CD4-positive, alpha-beta T cell treated with Interleukin-6 for 4 hours (primary cell): ENCODE results near the gene ATM.
A peak's percentile ranks its signal among the peaks of the same experiment; 100 is the strongest.

Experiments used
- DNase-seq: peaks from one replicate; pipeline ENCODE4 v3.0.0-alpha.2; 2020; ENCODE audit warnings: mixed read lengths

ATM gene

DNA sequence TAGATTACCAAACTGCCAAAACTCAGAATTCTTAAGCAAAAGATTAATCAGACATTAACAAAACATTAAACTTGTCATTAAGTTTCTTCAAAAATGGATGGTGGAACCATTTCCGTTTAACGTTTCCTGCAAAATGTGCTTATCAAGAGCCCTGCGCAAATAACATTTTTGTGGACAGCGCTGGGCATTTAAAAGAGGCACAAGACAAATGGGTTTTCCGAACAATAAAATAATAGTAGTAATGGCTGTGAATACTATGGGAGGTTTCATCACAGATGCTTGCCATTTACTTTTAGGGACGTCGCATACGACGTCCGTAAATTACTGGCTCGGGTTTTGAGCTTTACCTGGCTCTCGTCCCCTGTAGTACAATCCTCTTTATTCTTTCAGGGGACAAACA is 1.5 kb upstream of the ATM start:
- no peak for DNase-seq

- peak; percentile 35 for DNase-seq
Measured at GRCh38 chr11:108221911-108222573, 825 bp upstream of the ATM start.

DNA sequence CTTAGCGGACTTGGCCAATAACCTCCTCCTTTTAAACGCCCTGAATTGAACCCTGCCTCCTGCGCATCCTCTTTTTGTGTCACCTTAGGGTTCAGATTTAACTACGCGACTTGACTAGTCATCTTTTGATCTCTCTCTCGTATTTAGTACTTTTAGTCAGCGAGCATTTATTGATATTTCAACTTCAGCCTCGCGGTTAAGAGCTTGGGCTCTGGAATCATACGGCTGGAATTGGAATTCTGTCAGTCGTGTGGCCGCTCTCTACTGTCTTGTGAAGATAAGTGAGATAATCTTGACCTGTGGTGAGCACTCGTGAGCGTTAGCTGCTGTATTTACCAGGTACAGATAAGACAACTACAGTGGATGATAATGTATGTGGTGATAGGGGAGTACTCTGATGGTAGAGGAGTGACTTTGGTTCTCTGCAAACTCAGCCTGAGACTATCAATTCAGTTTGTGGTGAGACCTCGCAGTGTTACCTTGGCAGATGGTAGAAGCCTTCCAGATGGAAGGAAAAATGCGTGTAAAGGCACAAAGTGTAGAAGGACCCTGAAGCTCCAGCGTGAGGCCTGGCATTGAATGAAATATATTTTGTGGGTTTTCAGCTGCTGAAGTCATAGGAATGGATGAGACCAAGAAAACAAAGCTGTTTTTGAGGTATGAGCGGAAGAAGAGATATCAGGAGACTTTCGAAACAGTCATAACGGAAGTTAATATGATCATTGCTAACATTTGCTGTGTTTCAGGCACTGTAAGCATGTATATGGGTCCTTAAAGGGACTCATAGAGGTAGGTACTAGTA is 682 bp downstream of the ATM start:
- DNase-seq, result peak; percentile 51

DNA sequence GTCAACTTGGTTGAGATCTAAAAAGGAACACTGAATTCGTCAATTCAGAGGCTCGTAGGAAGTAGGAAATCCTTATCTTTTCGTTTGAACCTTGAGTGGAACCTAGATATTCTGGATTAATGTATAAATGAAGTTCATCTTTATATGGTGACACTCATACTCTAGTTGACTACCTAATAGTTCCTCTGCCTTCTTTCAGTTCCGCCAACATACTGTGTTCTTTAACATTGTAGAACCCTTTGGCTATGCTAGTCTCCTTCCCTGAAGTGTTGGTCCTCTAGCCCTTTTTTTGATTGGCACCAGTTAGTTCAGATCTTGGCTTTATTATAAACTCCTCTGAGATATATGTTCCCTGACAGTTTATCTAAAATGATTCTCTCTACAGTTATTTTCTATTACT is 1.5 kb downstream of the ATM start:
- no peak for DNase-seq

- DNase-seq, result peak; percentile 62
Measured at GRCh38 chr11:108224911-108225786, 2.3 kb downstream of the ATM start.

DNA sequence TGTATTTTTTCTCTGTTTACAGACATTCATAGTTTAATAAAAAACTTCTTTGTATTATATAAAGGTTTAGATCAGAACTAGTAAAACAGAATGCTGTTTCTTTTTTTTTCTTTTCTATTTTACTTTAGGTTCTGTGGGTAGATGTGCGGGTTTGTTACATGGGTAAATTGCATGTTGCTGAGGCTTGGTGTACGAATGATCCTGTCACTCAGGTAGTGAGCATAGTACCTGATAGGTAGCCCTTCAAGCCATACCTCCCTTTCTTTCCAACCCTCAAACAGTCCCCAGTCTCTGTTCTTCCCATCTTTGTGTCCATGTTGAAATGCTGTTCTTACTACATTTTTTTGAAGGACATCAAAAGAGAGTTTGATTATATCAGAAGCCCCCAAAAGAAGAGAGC is 3.2 kb downstream of the ATM start:
- DNase-seq, result peak; percentile 20

GRCh38 chr11:108228251-108228650 is 5.4 kb downstream of the ATM start:
- no peak for DNase-seq

DNA sequence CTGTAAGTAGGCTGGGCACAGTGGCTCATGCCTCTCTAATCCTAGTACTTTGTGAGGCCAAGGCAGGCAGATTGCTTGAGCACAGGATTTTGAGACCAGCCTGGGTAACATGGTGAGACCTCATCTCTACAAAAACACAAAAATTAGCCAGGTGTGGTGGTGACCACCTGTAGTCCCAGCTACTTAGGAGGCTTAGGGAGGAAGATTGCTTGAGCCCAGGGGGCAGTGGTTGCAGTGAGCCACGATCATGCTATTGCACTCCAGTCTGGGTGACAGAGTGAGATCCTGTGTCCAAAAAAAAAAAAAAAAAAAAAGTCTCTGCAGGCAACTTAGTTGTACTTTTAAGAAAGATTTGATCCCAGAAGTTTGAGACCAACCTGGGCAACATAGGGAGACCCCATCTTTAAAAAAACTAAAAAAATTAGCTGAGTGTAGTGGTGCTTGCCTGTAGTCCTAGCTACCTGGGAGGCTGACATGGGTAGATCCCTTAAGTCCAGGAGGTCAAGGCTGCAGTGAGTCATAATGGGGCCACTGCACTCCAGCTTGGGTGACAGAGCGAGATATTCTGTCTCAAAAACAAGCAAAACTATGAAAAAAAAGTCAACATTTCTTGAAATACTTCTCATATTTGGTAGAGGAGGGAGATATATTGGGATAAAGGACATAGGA is 10.5 kb downstream of the ATM start:
- DNase-seq, result no peak

GRCh38 chr11:108235192-108235591 is 12.3 kb downstream of the ATM start:
- no peak for DNase-seq

DNA sequence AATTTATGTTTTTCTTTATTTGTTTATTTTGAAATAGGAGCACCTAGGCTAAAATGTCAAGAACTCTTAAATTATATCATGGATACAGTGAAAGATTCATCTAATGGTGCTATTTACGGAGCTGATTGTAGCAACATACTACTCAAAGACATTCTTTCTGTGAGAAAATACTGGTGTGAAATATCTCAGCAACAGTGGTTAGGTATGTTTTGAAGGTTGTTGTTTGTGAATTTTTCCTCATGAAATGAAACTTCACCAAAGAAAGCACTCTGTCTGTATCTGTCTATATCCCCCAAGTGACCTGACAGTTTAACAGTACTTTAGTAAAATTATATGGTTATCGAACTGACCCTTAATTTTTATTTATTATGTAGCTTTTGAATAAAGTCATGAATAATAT is 12.8 kb downstream of the ATM start:
- DNase-seq, result no peak

GRCh38 chr11:108237058-108237481 is 14.2 kb downstream of the ATM start:
- no peak for DNase-seq

DNA sequence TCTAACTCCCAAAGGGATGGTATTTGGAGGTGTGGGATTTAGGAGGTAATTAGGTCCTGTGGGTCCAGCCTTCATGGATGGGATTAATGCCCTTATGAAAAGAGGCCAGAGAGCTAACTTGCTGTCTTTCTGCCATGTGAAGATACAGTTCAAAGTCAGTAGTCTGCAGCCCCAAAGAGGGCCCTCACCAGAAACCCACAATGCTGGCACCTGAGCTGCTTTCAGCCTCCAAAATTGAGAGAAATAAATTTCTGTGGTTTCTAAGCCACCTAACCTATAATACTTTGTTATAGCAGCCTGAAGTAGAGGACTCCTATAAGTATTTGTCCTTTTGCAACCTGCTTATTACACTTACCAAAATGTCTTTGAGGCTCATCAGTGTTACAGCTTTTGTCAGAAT is 16.2 kb downstream of the ATM start:
- DNase-seq, result peak; percentile 57

GRCh38 chr11:108241330-108242037 is 18.6 kb downstream of the ATM start:
- peak; percentile 42 for DNase-seq

DNA sequence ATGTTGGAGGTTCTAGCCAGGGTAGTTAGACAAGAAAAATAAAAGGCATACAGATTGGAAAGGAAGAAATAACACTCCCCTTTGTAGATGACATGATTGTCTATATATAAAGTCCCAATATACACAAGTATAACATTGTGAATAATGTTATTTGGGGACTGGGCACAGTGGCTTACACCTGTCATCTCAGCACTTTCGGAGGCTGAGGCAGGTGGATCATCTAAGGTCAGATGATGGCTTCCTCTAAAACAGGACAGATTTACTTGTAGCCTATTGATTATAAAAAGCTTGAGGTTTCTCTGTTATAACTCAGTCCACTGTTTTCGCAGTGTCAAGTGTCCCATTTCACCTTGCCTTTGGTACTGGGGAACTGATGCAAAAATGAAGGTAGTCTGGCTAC is 19.6 kb downstream of the ATM start:
- DNase-seq, result no peak

DNA sequence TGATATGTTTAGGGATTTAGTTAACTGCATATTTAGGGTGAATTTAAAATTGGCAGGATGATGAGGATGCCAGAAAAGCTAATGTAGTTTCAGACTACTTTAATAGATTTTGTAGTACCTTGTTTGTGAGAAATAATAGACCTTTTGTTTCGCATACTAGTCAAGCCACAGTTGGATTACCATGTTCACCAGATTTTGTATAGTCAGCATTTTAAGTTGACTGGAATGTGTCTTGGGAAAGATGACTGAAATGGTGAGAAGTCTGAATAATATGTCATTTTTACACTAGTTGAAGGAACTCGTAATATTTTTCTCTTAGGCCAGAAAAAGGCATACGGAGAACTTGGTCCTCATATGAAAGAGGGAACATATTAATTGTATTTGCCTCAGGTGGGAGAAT is 23.4 kb downstream of the ATM start:
- DNase-seq, result no peak

GRCh38 chr11:108246885-108247284 is 24.0 kb downstream of the ATM start:
- DNase-seq, result no peak

- no peak for DNase-seq
Measured at GRCh38 chr11:108253176-108253575, 30.3 kb downstream of the ATM start.

DNA sequence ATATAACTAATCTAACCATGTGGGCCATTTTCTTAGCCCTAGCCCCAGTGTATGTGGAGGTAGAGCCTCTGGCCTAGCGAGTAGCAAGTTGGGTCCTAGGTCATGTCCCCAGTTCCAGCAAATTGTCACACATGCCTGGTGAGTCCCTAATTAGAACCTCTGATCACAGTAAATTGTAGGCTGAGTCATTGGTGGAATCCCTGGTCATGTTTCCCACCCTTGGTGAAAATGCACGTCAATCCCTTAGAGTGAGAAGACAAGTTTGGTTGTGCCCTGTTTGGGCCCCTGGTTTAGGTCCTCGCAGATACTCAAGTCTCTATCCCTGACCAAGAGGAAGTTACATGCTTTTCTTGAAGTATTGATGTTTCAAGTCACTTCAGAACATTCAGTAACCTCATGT is 46.7 kb downstream of the ATM start:
- DNase-seq, result no peak

GRCh38 chr11:108276985-108277616 is 54.2 kb downstream of the ATM start:
- peak; percentile 7 for DNase-seq

GRCh38 chr11:108278546-108278945 is 55.7 kb downstream of the ATM start:
- DNase-seq, result peak; percentile 20

GRCh38 chr11:108278954-108279353 is 56.1 kb downstream of the ATM start:
- DNase-seq, result no peak

GRCh38 chr11:108286370-108286769 is 63.5 kb downstream of the ATM start:
- no peak for DNase-seq
